ENCODE data around the gene CCDC137.
"Not testable (repeated sequence)": the region's sequence is repeated elsewhere in the genome, so short reads cannot be mapped to it uniquely, and the experiment has no call there.

Gene CCDC137, protein sequence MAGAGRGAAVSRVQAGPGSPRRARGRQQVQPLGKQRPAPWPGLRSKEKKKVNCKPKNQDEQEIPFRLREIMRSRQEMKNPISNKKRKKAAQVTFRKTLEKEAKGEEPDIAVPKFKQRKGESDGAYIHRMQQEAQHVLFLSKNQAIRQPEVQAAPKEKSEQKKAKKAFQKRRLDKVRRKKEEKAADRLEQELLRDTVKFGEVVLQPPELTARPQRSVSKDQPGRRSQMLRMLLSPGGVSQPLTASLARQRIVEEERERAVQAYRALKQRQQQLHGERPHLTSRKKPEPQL

DNA sequence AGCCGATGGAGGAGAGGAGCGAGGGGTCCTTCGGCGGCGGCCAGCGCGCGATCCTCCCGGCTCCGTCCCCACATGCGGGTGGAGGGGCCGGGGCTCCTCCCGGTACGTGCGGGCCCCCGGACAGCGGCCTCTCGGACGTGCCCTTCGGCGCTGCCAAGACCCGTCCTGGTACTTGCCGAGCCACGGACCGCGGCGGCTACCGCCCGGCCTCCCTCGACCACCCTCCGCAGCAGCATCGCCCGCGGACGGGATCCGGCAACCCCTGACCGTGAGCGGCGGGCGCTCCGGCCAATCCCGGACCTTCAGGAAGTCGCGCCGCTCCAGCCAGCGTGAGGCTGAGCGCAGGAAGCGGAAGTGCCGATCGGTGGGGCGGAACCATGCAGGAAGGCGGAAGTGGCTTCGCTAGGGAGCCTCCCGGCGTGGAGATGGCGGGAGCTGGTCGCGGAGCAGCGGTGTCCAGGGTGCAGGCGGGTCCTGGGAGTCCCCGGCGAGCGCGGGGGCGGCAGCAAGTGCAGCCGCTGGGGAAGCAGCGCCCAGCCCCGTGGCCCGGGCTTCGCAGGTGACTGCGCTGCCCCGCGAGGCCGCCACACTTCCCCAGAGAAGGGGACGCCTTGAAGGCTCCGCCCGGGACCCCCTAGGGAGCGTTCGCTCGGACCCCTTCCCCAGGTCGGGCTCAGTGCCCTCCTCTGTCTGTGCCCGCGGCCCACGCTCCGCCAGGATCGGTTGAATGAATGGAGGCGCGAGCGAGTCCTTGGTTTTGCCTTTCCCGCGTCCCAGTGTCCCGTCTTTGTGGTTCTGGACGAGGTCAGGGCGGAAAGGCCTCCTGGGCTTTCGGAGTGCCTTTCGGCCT, at the start of gene CCDC137, which contains the start of gene OXLD1:
Gene CCDC137, plus strand, starts transcription at position 396 of the 850 bp plus-strand sequence. Its CDS starts 30 bp downstream, at position 426.
Gene OXLD1, minus strand, starts transcription at position 264 of the 850 bp plus-strand sequence. Its CDS starts 28 bp downstream, at position 236.
- H3K36me3 Mint-ChIP-seq (ENCODE audit: low read depth) = peaks cover 17% of the 10 kb centered on the region
- H3K4me3 Mint-ChIP-seq = peak within 1 kb of the TSS; percentile 92 to 95 (median 94)
- H3K27me3 Mint-ChIP-seq (ENCODE audit: low read depth) = no peaks in the 10 kb centered on the region
- peak within 1 kb of the TSS; percentile 88 to 96 (median 94) for H3K27ac Mint-ChIP-seq
- no peaks in the 10 kb centered on the region for H3K9me3 Mint-ChIP-seq
- no peak for TF ChIP-seq CTCF (IDR thresholded peaks at IDR 0.05; ENCODE audit: unreplicated experiment in 3 of 3)
- H3K4me1 Mint-ChIP-seq = peaks cover 21% of the 10 kb centered on the region

GRCh38 chr17:81616877-81617276, 49.7 kb upstream of the CCDC137 start:
- no peaks in the 10 kb centered on the region for H3K27me3 Mint-ChIP-seq (ENCODE audit: low read depth)
- no peak for TF ChIP-seq CTCF (IDR thresholded peaks at IDR 0.05; ENCODE audit: unreplicated experiment in 3 of 3)
- H3K4me1 Mint-ChIP-seq = peaks cover 8% of the 10 kb centered on the region
- no peak overlapping the region for H3K4me3 Mint-ChIP-seq
- H3K27ac Mint-ChIP-seq = no peak overlapping the region
- H3K36me3 Mint-ChIP-seq (ENCODE audit: low read depth) = peaks cover 83% of the 10 kb centered on the region
- no peaks in the 10 kb centered on the region for H3K9me3 Mint-ChIP-seq

DNA sequence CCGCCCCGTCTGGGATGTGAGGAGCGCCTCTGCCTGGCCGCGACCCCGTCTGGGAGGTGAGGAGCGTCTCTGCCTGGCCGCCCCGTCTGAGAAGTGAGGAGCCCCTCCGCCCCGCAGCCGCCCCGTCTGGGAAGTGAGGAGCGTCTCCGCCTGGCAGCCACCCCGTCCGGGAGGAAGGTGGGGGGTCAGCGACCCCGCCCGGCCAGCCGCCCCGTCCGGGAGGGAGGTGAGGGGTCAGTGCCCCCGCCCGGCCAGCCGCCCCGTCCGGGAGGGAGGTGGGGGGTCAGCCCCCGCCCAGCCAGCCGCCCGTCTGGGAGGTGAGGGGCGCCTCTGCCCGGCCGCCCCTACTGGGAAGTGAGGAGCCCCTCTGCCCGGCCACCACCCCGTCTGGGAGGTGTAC, 48.2 kb upstream of the CCDC137 start:
- H3K9me3 Mint-ChIP-seq; H3K4me3 Mint-ChIP-seq; H3K4me1 Mint-ChIP-seq; H3K27ac Mint-ChIP-seq; H3K27me3 Mint-ChIP-seq (ENCODE audit: low read depth): not testable (repeated sequence)
- H3K36me3 Mint-ChIP-seq (ENCODE audit: low read depth) = peaks cover 77% of the 10 kb centered on the region

DNA sequence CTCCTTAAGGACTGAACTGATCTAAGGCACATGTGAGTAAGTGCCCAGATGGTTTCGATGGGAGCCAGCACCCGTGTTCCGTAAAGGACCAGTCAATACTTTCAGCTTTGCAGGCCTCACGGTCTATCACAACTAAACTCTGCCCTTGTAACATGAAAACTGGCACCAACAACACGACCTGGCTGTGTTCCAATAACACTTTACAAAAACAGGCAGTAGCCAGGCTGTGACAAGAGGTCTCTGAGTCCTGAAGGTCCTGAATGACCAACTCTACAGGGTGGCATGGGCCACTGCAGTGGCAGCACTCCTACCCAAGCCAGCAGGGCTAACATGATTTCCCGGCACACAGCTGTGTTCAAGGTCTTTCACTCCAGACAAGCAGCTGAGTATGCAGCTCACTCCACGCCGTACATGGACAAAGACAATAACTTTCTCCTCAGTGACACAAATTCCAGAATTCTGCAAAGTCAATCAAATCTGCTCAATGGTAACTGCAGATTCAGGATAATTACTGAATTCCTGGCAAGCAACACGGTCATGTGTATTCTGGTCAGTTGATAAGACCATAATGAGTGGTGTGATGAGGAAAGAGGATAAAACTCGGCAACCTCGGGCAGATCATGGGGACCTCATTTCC, 44.9 kb upstream of the CCDC137 start:
- Mint-ChIP-seq H3K36me3 (ENCODE audit: low read depth) (peaks cover 78% of the 10 kb centered on the region), H3K9me3 (peaks cover 3% of the 10 kb centered on the region), H3K4me3 (no peak overlapping the region), H3K4me1 (no peaks in the 10 kb centered on the region), H3K27me3 (ENCODE audit: low read depth) (no peaks in the 10 kb centered on the region), H3K27ac (no peak overlapping the region)
- no peak for TF ChIP-seq CTCF (IDR thresholded peaks at IDR 0.05; ENCODE audit: unreplicated experiment in 3 of 3)

DNA sequence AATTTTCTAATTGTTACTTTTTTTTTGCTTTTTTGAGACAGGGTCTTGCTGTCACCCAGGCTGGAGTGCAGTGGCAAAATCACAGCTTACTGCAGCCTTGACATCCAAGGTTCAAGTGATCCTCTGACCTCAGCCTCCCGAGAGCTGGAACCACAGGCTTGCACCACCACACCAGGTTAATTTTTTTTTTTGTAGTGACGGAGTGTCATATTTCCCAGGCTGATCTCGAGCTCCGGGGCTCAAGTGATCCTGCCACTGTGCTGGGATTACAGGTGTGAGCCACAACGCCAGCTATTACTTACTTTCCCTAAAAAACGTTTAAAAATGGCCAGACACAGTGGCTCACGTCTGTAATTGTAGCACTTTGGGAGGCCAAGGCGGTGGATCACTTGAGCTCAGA, 36.3 kb upstream of the CCDC137 start:
- Mint-ChIP-seq H3K4me3 (no peak overlapping the region), H3K27ac (no peak overlapping the region)

More for the DNA sequence above, 36.3 kb upstream of the CCDC137 start:
- Mint-ChIP-seq H3K27me3 (ENCODE audit: low read depth) (no peaks in the 10 kb centered on the region), H3K4me1 (peaks cover 4% of the 10 kb centered on the region), H3K36me3 (ENCODE audit: low read depth) (peaks cover 59% of the 10 kb centered on the region), H3K9me3 (peaks cover 3% of the 10 kb centered on the region)
- TF ChIP-seq CTCF (IDR thresholded peaks at IDR 0.05; ENCODE audit: unreplicated experiment in 3 of 3) = no peak

Data from nephron (organoid).